Neural crest cell (in vitro differentiated cells): ENCODE data around the gene GK. TPM values are rescaled to one million over a fixed set of nuclear protein-coding genes. Genes with fewer than 3 reads are reported as not detected.

Experiments
- DNase-seq: peaks from one replicate; pipeline ENCODE4 v3.0.0; 2021; ENCODE audit warnings: low read depth, mixed read lengths, low spot score
- H3K27ac Mint-ChIP-seq: one replicate; pipeline ENCODE4 v1.8.0; 2021; ENCODE audit warnings: mild to moderate bottlenecking, mixed read lengths; ENCODE audit not compliant: unreplicated experiment
- H3K27me3 Mint-ChIP-seq: 2 replicates; pipeline ENCODE4 v1.8.0; 2021; ENCODE audit warnings: low read depth, mild to moderate bottlenecking, mixed read lengths
- H3K36me3 Mint-ChIP-seq: 2 replicates; pipeline ENCODE4 v1.8.0; 2021; ENCODE audit warnings: low read depth, mild to moderate bottlenecking, mixed read lengths
- H3K4me1 Mint-ChIP-seq: 2 replicates; pipeline ENCODE4 v1.8.0; 2021; ENCODE audit warnings: mixed read lengths
- H3K4me3 Mint-ChIP-seq: one replicate; pipeline ENCODE4 v1.8.0; 2021; ENCODE audit warnings: mild to moderate bottlenecking, mixed read lengths
- H3K9me3 Mint-ChIP-seq: 2 replicates; pipeline ENCODE4 v1.8.0; 2021; ENCODE audit warnings: mixed read lengths
- total RNA-seq: library from RNA; stranded (reverse); gene quantifications from 2 replicates; pipeline ENCODE4 v1.2.1, GENCODE V29; 2021
- TF ChIP-seq, protein P1 (sequence below): fragments of 200-600 bp; sonication (generic); conservative IDR thresholded peaks from 2 replicates; pipeline ENCODE4 v1.5.0; 2021; ENCODE audit warnings: antibody characterized with exemption, mild to moderate bottlenecking

GK gene
- total RNA-seq, 1 donor from 2014 or later, result 17.3 TPM

DNA sequence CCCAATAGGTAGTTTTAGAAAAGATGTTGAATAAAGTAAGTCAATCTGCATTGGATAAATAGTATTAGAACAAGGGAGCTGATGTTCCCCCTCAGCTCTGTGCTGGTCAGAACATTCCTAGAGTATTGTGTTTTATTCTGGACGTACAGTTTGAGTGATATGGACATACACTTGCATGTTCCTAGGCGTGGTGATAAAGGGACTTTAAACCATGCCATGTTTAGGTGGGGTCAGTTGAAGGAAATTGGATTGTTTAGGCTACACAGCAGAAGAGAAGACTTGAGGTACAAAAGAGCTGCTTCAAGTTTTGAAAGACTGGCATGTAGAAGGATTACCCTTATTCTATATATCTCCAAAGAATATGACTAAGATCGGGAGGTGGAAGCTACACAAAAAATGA is 21.6 kb downstream of the GK start:
- H3K36me3 Mint-ChIP-seq, result peaks cover 13% of the 10 kb centered on the region
- TF ChIP-seq, protein P1, sequence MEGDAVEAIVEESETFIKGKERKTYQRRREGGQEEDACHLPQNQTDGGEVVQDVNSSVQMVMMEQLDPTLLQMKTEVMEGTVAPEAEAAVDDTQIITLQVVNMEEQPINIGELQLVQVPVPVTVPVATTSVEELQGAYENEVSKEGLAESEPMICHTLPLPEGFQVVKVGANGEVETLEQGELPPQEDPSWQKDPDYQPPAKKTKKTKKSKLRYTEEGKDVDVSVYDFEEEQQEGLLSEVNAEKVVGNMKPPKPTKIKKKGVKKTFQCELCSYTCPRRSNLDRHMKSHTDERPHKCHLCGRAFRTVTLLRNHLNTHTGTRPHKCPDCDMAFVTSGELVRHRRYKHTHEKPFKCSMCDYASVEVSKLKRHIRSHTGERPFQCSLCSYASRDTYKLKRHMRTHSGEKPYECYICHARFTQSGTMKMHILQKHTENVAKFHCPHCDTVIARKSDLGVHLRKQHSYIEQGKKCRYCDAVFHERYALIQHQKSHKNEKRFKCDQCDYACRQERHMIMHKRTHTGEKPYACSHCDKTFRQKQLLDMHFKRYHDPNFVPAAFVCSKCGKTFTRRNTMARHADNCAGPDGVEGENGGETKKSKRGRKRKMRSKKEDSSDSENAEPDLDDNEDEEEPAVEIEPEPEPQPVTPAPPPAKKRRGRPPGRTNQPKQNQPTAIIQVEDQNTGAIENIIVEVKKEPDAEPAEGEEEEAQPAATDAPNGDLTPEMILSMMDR, result no peak
- no peak for DNase-seq
- H3K4me3 Mint-ChIP-seq, result no peak overlapping the region
- H3K4me1 Mint-ChIP-seq, result no peaks in the 10 kb centered on the region
- peaks cover 3% of the 10 kb centered on the region for H3K9me3 Mint-ChIP-seq
- no peak overlapping the region for H3K27ac Mint-ChIP-seq
- H3K27me3 Mint-ChIP-seq, result no peaks in the 10 kb centered on the region

DNA sequence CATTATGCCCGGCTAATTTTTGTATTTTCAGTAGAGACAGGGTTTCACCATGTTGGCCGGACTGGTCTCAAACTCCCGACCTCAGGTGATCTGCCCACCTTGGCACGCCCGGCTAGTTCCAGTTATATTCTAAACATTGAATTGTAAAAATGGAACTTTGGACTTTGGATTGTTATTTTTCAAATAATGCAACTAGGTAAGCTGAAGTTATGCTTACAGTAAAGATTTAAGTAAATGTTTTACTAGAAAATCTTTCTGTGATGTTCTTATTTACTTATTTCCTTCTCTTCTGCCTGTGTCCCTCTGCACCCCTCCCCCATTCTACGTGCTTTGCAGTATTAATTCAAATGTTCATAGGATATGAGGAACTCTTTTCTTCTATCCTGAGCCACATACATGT is 26.1 kb downstream of the GK start:
- no peak overlapping the region for H3K27ac Mint-ChIP-seq
- TF ChIP-seq, protein P1, result no peak
- no peak overlapping the region for H3K4me3 Mint-ChIP-seq
- H3K9me3 Mint-ChIP-seq, result peaks cover 3% of the 10 kb centered on the region
- DNase-seq, result no peak
- no peaks in the 10 kb centered on the region for H3K4me1 Mint-ChIP-seq
- H3K36me3 Mint-ChIP-seq, result peaks cover 11% of the 10 kb centered on the region
- no peaks in the 10 kb centered on the region for H3K27me3 Mint-ChIP-seq

DNA sequence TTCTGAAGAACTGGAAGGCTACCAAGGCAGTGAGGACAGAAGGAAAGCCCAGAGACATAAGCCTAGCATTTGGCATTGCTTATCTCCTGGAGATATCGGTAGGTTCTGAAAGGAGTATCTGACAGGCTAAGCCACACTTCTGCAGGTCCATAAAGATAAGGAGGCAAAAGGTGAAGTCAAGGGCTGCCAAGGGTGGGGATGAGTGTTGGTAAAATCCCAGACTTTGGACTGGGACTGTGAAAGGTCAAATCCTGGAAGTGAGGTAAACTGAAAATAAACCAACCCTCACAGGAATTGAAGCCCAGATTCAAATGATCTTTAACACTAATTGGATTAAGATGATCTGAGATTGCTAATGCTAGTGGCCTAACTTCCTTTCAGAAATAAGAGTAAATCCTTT is 27.4 kb downstream of the GK start:
- Mint-ChIP-seq H3K4me1 (no peaks in the 10 kb centered on the region), H3K4me3 (no peak overlapping the region), H3K27ac (no peak overlapping the region), H3K36me3 (peaks cover 7% of the 10 kb centered on the region), H3K9me3 (no peaks in the 10 kb centered on the region), H3K27me3 (no peaks in the 10 kb centered on the region)
- no peak for DNase-seq
- TF ChIP-seq, protein P1, result no peak

DNA sequence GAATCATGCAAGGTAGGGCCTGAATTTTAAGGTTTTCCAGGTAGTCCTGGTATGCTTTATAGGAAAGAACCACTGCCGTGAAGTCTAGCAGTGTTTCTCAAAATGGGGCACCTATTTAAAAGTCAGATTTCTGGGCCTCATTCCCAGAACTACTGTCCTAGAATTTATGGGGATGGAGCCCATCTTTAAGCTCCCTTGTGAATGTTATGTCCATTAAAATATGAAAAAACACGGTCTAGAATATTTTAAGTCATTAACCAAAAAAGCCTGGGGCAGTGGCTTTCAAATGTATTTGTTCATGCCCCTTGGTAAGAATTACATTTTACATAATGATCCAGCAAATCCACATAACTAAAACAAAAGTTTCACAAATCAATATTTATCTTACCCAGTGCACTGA is 35.4 kb downstream of the GK start:
- Mint-ChIP-seq H3K27ac (no peak overlapping the region), H3K4me3 (no peak overlapping the region), H3K27me3 (no peaks in the 10 kb centered on the region), H3K9me3 (no peaks in the 10 kb centered on the region), H3K4me1 (no peaks in the 10 kb centered on the region), H3K36me3 (peaks cover 11% of the 10 kb centered on the region)
- TF ChIP-seq, protein P1, result no peak
- DNase-seq, result no peak

DNA sequence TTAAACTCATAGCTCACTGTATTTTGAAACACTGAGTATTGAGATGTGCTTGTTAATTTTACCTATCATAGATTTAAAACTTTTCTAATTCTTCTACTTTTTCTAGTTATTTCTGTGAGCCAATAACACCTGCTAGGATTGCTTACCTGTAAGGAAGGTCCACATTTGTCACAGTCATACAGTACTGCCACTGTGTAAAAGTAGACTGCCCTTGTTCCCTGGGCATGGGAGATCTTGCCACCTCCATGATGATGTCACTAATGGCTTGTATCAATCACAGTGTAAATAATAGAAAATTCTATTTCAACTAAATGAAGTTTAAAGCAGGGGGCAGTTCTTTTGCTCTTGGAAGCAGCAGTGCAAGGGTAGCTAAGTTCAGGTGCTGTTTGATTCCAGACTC is 35.9 kb downstream of the GK start:
- H3K9me3 Mint-ChIP-seq, result no peaks in the 10 kb centered on the region
- no peaks in the 10 kb centered on the region for H3K4me1 Mint-ChIP-seq
- TF ChIP-seq, protein P1, result no peak
- H3K4me3 Mint-ChIP-seq, result no peak overlapping the region
- no peak overlapping the region for H3K27ac Mint-ChIP-seq
- H3K36me3 Mint-ChIP-seq, result peaks cover 11% of the 10 kb centered on the region
- no peak for DNase-seq
- H3K27me3 Mint-ChIP-seq, result no peaks in the 10 kb centered on the region

DNA sequence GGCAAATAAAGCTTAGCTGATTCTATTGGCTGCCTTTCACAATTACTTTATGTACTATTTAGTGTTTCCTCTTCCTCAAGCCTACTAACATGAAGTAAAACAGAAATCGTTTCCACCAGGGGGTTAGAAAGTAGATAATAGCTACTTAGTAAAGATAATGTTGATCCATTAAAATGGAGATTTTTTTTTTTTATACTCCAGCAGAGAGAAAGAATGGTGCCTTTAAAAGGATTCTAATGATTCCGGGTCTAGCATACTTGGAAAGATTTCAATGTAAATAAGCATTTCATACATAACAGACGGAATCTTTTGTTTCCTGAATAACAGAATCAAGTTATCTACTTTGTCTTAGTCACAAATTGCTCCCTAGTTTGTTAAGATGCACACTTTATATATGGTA is 37.1 kb downstream of the GK start:
- Mint-ChIP-seq H3K9me3 (no peaks in the 10 kb centered on the region), H3K27ac (no peak overlapping the region), H3K4me1 (no peaks in the 10 kb centered on the region), H3K4me3 (no peak overlapping the region), H3K36me3 (peaks cover 11% of the 10 kb centered on the region), H3K27me3 (no peaks in the 10 kb centered on the region)
- TF ChIP-seq, protein P1, result no peak
- no peak for DNase-seq
